Measurements from ENCODE around the gene DDX56. TPM values are rescaled to one million over a fixed set of nuclear protein-coding genes. Genes with fewer than 3 reads are reported as not detected.

Gene DDX56
- total RNA-seq, 1 experiment from 2014 or later, result 119 TPM

GRCh38 chr7:44522315-44522714 lies 51.4 kb downstream of the DDX56 start:
- Histone ChIP-seq H3F3A (ENCODE audit: low read length, unreplicated experiment) (no peaks in the 10 kb centered on the region), H2AFZ (ENCODE audit: low read length) (no peak overlapping the region), H3K79me2 (ENCODE audit: low read length) (no peaks in the 10 kb centered on the region), H3K27ac (ENCODE audit: low read length) (no peak overlapping the region), H3K36me3 (ENCODE audit: low read depth, low read length) (no peaks in the 10 kb centered on the region), H3K9me2 (replicated peaks; ENCODE audit: low read length) (no peaks in the 10 kb centered on the region), H3K4me3 (ENCODE audit: low read length) (no peak overlapping the region), H3K4me1 (ENCODE audit: insufficient read depth, low read length) (no peaks in the 10 kb centered on the region), H3K9ac (ENCODE audit: low read length) (no peak overlapping the region), H3K4me2 (ENCODE audit: low read length) (no peak overlapping the region), H4K20me1 (ENCODE audit: low read length) (no peaks in the 10 kb centered on the region), H3K27me3 (ENCODE audit: low read length) (no peaks in the 10 kb centered on the region), H3K9me3 (ENCODE audit: low read length) (no peaks in the 10 kb centered on the region)
- DNase-seq, result no peak
- CTCF ChIA-PET, result no interaction called here
- no peak for ATAC-seq
- BruUV-seq (replicated peaks), result no TSS peak
- TF ChIP-seq CTCF (conservative IDR thresholded peaks at IDR 0.05; ENCODE audit: low read depth, low read length), result no peak
- POLR2A ChIA-PET (ENCODE audit: unreplicated experiment), result no interaction called here
- intact Hi-C loops (cut with micrococcal nuclease), result no loop called here

GRCh38 chr7:44521347-44522095 lies 52.2 kb downstream of the DDX56 start:
- Histone ChIP-seq H3K9me3 (ENCODE audit: low read length) (no peaks in the 10 kb centered on the region), H2AFZ (ENCODE audit: low read length) (no peak overlapping the region), H3K4me1 (ENCODE audit: insufficient read depth, low read length) (no peaks in the 10 kb centered on the region), H3K9ac (ENCODE audit: low read length) (no peak overlapping the region), H3K36me3 (ENCODE audit: low read depth, low read length) (no peaks in the 10 kb centered on the region), H3K4me2 (ENCODE audit: low read length) (no peak overlapping the region), H4K20me1 (ENCODE audit: low read length) (no peaks in the 10 kb centered on the region), H3K9me2 (replicated peaks; ENCODE audit: low read length) (no peaks in the 10 kb centered on the region), H3F3A (ENCODE audit: low read length, unreplicated experiment) (no peaks in the 10 kb centered on the region), H3K79me2 (ENCODE audit: low read length) (no peaks in the 10 kb centered on the region), H3K4me3 (ENCODE audit: low read length) (no peak overlapping the region), H3K27ac (ENCODE audit: low read length) (no peak overlapping the region), H3K27me3 (ENCODE audit: low read length) (no peaks in the 10 kb centered on the region)
- no peak for DNase-seq
- BruUV-seq (replicated peaks), result no TSS peak
- no peak for TF ChIP-seq CTCF (conservative IDR thresholded peaks at IDR 0.05; ENCODE audit: low read depth, low read length)
- TF ChIP-seq EZH2phosphoT487 (IDR thresholded peaks at IDR 0.05; ENCODE audit: borderline replicate concordance, low read length), result no peak
- TF ChIP-seq EZH2 (IDR thresholded peaks at IDR 0.05; ENCODE audit: low read length, unreplicated experiment), result no peak
- ATAC-seq, result no peak
- POLR2A ChIA-PET (ENCODE audit: unreplicated experiment), result no interaction called here
- CTCF ChIA-PET, result no interaction called here
- intact Hi-C loops (cut with micrococcal nuclease), result no loop called here

- Histone ChIP-seq H4K20me1 (ENCODE audit: low read length) (no peaks in the 10 kb centered on the region), H3F3A (ENCODE audit: low read length, unreplicated experiment) (no peaks in the 10 kb centered on the region), H3K36me3 (ENCODE audit: low read depth, low read length) (no peaks in the 10 kb centered on the region), H3K27me3 (ENCODE audit: low read length) (no peaks in the 10 kb centered on the region), H3K9me3 (ENCODE audit: low read length) (no peaks in the 10 kb centered on the region), H3K79me2 (ENCODE audit: low read length) (no peaks in the 10 kb centered on the region), H2AFZ (ENCODE audit: low read length) (no peak overlapping the region), H3K4me2 (ENCODE audit: low read length) (no peak overlapping the region), H3K4me1 (ENCODE audit: insufficient read depth, low read length) (no peaks in the 10 kb centered on the region), H3K9ac (ENCODE audit: low read length) (no peak overlapping the region), H3K27ac (ENCODE audit: low read length) (no peak overlapping the region), H3K9me2 (replicated peaks; ENCODE audit: low read length) (no peaks in the 10 kb centered on the region), H3K4me3 (ENCODE audit: low read length) (no peak overlapping the region)
- ATAC-seq (no peak), DNase-seq (no peak)
- POLR2A ChIA-PET (ENCODE audit: unreplicated experiment), result no interaction called here
- BruUV-seq (replicated peaks), result no TSS peak
- no peak for TF ChIP-seq EZH2phosphoT487 (IDR thresholded peaks at IDR 0.05; ENCODE audit: borderline replicate concordance, low read length)
- TF ChIP-seq EZH2 (IDR thresholded peaks at IDR 0.05; ENCODE audit: low read length, unreplicated experiment), result no peak
- no peak for TF ChIP-seq CTCF (conservative IDR thresholded peaks at IDR 0.05; ENCODE audit: low read depth, low read length)
- intact Hi-C loops (cut with micrococcal nuclease), result no loop called here
- CTCF ChIA-PET, result no interaction called here
Measured at GRCh38 chr7:44520574-44520973, 53.1 kb downstream of the DDX56 start.
